Hepatocyte (in vitro differentiated cells): Measurements from ENCODE around the gene PLEKHG7. TPM values are rescaled to one million over a fixed set of nuclear protein-coding genes. Genes with fewer than 3 reads are reported as not detected.

ENCODE experiments used
- DNase-seq: peaks from one replicate; pipeline ENCODE4 v3.0.0-alpha.2; 2016; ENCODE audit warnings: low spot score
- H2AFZ ChIP-seq: fragments of 200-600 bp; sonication (generic); 2 replicates; pipeline ENCODE4 v1.6.0; 2016; ENCODE audit warnings: antibody characterized with exemption, mild to moderate bottlenecking
- H3K27ac ChIP-seq: fragments of 200-600 bp; sonication (generic); 2 replicates; pipeline ENCODE4 v1.5.1; 2016; ENCODE audit warnings: mild to moderate bottlenecking
- H3K27me3 ChIP-seq: fragments of 200-600 bp; sonication (generic); 2 replicates; pipeline ENCODE4 v1.6.1; 2016
- H3K36me3 ChIP-seq: fragments of 200-600 bp; sonication (generic); replicated peaks from 2 replicates; pipeline ENCODE4 v1.5.1; 2016; ENCODE audit warnings: low read depth; ENCODE audit not compliant: insufficient read depth
- H3K4me1 ChIP-seq: fragments of 200-600 bp; sonication (generic); 2 replicates; pipeline ENCODE4 v1.5.1; 2016; ENCODE audit warnings: mild to moderate bottlenecking, moderate library complexity; ENCODE audit not compliant: insufficient read depth
- H3K4me2 ChIP-seq: fragments of 200-600 bp; sonication (generic); 2 replicates; pipeline ENCODE4 v1.6.0; 2016
- H3K4me3 ChIP-seq: fragments of 200-600 bp; sonication (generic); 2 replicates; pipeline ENCODE4 v1.5.1; 2016; ENCODE audit warnings: mild to moderate bottlenecking
- H3K79me2 ChIP-seq: fragments of 200-600 bp; sonication (generic); 2 replicates; pipeline ENCODE4 v1.6.0; 2017; ENCODE audit warnings: mild to moderate bottlenecking
- H3K9me2 ChIP-seq: fragments of 200-600 bp; sonication (generic); replicated peaks from 2 replicates; pipeline ENCODE4 v1.6.0; 2017; ENCODE audit warnings: mild to moderate bottlenecking; ENCODE audit not compliant: insufficient read depth
- H3K9me3 ChIP-seq: fragments of 200-600 bp; sonication (generic); 2 replicates; pipeline ENCODE4 v1.5.1; 2016; ENCODE audit warnings: low read depth, mild to moderate bottlenecking
- H4K20me1 ChIP-seq: fragments of 200-600 bp; sonication (generic); 2 replicates; pipeline ENCODE4 v1.6.0; 2016; ENCODE audit warnings: mild to moderate bottlenecking; ENCODE audit not compliant: insufficient read depth, poor library complexity, severe bottlenecking
- CTCF ChIP-seq: fragments of 200-600 bp; sonication (generic); IDR thresholded peaks from 2 replicates; pipeline ENCODE4 v1.5.1; 2016; ENCODE audit warnings: antibody characterized with exemption, mild to moderate bottlenecking; ENCODE audit not compliant: poor library complexity
- EZH2 ChIP-seq: fragments of 200-600 bp; sonication (generic); IDR thresholded peaks from 2 replicates; pipeline ENCODE4 v1.6.1; 2016; ENCODE audit warnings: antibody characterized with exemption, mild to moderate bottlenecking, borderline replicate concordance
- EZH2phosphoT487 ChIP-seq: fragments of 200-600 bp; sonication (generic); IDR thresholded peaks from one replicate; pipeline ENCODE4 v1.6.1; 2018; ENCODE audit warnings: antibody characterized with exemption, mild to moderate bottlenecking, low read depth, moderate library complexity; ENCODE audit not compliant: unreplicated experiment, severe bottlenecking
- WGBS: methylation state at CpG from one replicate; pipeline ENCODE4 v1.1.6; 2016; ENCODE audit warnings: low lambda C conversion rate; ENCODE audit errors: missing lambda C conversion rate; 5-methylcytosine and 5-hydroxymethylcytosine counted together
- polyA plus RNA-seq: library from polyadenylated mRNA; unstranded; fragments of >200 nt; fragmentation: Nextera tagmentation; extraction: Ambion mirVana; gene quantifications from 2 replicates; pipeline ENCODE4 v1.2.1, GENCODE V29; 2016
- total RNA-seq: library from RNA; depleted of rRNA; stranded (reverse); fragments of >200 nt; gene quantifications from 2 replicates; pipeline ENCODE4 v1.2.3, GENCODE V29; 2014

The PLEKHG7 gene
- total and polyA plus RNA-seq, 2 experiments from 2014 or later = 0.17 to 0.94 TPM

- Histone ChIP-seq H3K27ac (no peak overlapping the region), H3K4me3 (no peak overlapping the region), H4K20me1 (no peaks in the 10 kb centered on the region), H3K36me3 (no peaks in the 10 kb centered on the region), H3K4me2 (no peak overlapping the region), H3K4me1 (peaks cover 4% of the 10 kb centered on the region), H3K9me2 (no peaks in the 10 kb centered on the region), H2AFZ (no peak overlapping the region), H3K79me2 (no peaks in the 10 kb centered on the region), H3K9me3 (no peaks in the 10 kb centered on the region), H3K27me3 (no peaks in the 10 kb centered on the region)
- whole genome bisulfite sequencing = 89% methylated on average over 4 of the region's 4 CpGs
- TF ChIP-seq EZH2phosphoT487 = no peak
- TF ChIP-seq CTCF = no peak
- no peak for TF ChIP-seq EZH2
- no peak for DNase-seq
These were observed 66.5 kb downstream of the PLEKHG7 start for GRCh38 chr12:92769124-92769901.

DNA sequence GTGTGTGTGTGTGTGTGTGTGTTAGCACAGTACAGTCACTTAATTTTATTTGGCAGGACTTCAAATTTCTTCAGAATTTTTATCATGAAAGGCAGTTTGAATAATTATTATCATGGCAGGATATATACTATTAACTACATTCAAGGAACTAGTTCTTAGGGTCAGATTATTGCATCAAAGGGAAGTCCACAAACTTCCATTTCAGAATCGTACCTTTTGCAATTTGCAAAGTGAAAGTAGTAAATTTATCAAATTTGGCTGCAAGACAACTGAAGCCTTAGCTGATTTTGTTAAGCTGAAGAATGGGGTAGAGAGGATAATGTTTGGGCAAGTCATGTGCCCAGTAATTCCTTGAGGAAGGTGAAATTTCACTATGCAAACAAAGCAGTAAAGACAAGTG, 68.2 kb downstream of the PLEKHG7 start:
- no peaks in the 10 kb centered on the region for H4K20me1 ChIP-seq
- TF ChIP-seq EZH2phosphoT487 = no peak
- no peak for TF ChIP-seq CTCF
- TF ChIP-seq EZH2 = no peak
- no peak for DNase-seq
- H2AFZ ChIP-seq = no peak overlapping the region
- no peak overlapping the region for H3K4me2 ChIP-seq
- no peaks in the 10 kb centered on the region for H3K9me2 ChIP-seq
- H3K4me1 ChIP-seq = peaks cover 4% of the 10 kb centered on the region
- no peak overlapping the region for H3K27ac ChIP-seq
- no peak overlapping the region for H3K4me3 ChIP-seq
- H3K36me3 ChIP-seq = no peaks in the 10 kb centered on the region
- H3K9me3 ChIP-seq = no peaks in the 10 kb centered on the region
- H3K27me3 ChIP-seq = no peaks in the 10 kb centered on the region
- 89% methylated on average over 1 of the region's 1 CpG for WGBS
- H3K79me2 ChIP-seq = no peaks in the 10 kb centered on the region

DNA sequence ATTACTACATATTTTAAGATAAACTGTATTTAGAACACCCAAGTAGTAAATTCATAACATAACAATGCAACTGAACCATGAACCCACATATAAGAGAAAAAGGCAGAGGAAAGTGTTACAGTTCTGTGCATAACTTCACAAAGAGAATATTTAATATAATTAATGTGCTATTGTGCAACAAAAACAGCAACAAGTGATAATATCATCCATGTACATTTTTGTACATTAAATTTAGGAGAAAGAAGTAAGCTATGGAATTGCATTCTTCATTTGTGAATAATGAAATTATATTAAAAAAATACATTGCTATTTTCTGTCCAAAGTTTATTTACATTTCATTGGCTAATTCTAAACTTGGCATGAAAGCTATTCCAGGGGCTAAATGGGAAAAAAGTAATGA, 72.6 kb downstream of the PLEKHG7 start:
- no peaks in the 10 kb centered on the region for H3K27me3 ChIP-seq
- no peak overlapping the region for H3K27ac ChIP-seq
- H3K4me1 ChIP-seq = no peaks in the 10 kb centered on the region
- DNase-seq = no peak
- H3K36me3 ChIP-seq = no peaks in the 10 kb centered on the region
- no peak overlapping the region for H3K4me3 ChIP-seq
- TF ChIP-seq EZH2 = no peak
- no peak for TF ChIP-seq CTCF
- TF ChIP-seq EZH2phosphoT487 = no peak
- no peaks in the 10 kb centered on the region for H3K9me2 ChIP-seq
- H3K4me2 ChIP-seq = no peak overlapping the region
- H4K20me1 ChIP-seq = no peaks in the 10 kb centered on the region
- H3K9me3 ChIP-seq = no peaks in the 10 kb centered on the region
- no peak overlapping the region for H2AFZ ChIP-seq
- H3K79me2 ChIP-seq = no peaks in the 10 kb centered on the region
